GM23338 (cell line): Measurements from ENCODE around the gene PEX19. TPM values are rescaled to one million over a fixed set of nuclear protein-coding genes. Genes with fewer than 3 reads are reported as not detected.
A peak's percentile ranks its signal among the peaks of the same experiment; 100 is the strongest.

Source experiments
- ATAC-seq: fragments of 200-7000 bp; cut with Tn5 transposase; 3 replicates; pipeline ENCODE4 v1.9.1; 2020
- DNase-seq: peaks from one replicate; pipeline ENCODE4 v3.0.0-alpha.2; 2015; ENCODE audit warnings: low spot score
- H2AFZ ChIP-seq: fragments of 200-600 bp; sonication (generic); 2 replicates; pipeline ENCODE4 v1.8.0; 2016; ENCODE audit warnings: antibody characterized with exemption, mild to moderate bottlenecking, moderate library complexity
- H3F3A ChIP-seq: fragments of 200-600 bp; sonication (generic); replicated peaks from 2 replicates; pipeline ENCODE4 v1.8.0; 2017; ENCODE audit warnings: antibody characterized with exemption, mixed run types, low read depth
- H3K27ac ChIP-seq: fragments of 200-600 bp; sonication (generic); 2 replicates; pipeline ENCODE4 v1.6.1; 2016; ENCODE audit warnings: low read depth
- H3K27me3 ChIP-seq: fragments of 200-600 bp; sonication (generic); 2 replicates; pipeline ENCODE4 v1.8.0; 2016; ENCODE audit warnings: mild to moderate bottlenecking, mixed run types, moderate library complexity; ENCODE audit not compliant: insufficient read depth
- H3K36me3 ChIP-seq: fragments of 200-600 bp; sonication (generic); 2 replicates; pipeline ENCODE4 v1.8.0; 2016; ENCODE audit warnings: mild to moderate bottlenecking; ENCODE audit not compliant: insufficient read depth
- H3K4me1 ChIP-seq: fragments of 200-600 bp; sonication (generic); 2 replicates; pipeline ENCODE4 v1.8.0; 2016; ENCODE audit warnings: mild to moderate bottlenecking, moderate library complexity; ENCODE audit not compliant: insufficient read depth
- H3K4me2 ChIP-seq: fragments of 200-600 bp; sonication (generic); 2 replicates; pipeline ENCODE4 v1.7.1; 2017; ENCODE audit warnings: mixed run types
- H3K4me3 ChIP-seq: fragments of 200-600 bp; sonication (generic); 2 replicates; pipeline ENCODE4 v1.6.1; 2016; ENCODE audit warnings: mixed run types
- H3K79me2 ChIP-seq: fragments of 200-600 bp; sonication (generic); replicated peaks from 2 replicates; pipeline ENCODE4 v1.8.0; 2017; ENCODE audit warnings: mild to moderate bottlenecking; ENCODE audit not compliant: insufficient read depth
- H3K9me2 ChIP-seq: fragments of 200-600 bp; sonication (generic); 2 replicates; pipeline ENCODE4 v1.8.0; 2017; ENCODE audit not compliant: insufficient read depth
- H4K20me1 ChIP-seq: fragments of 200-600 bp; sonication (generic); replicated peaks from 2 replicates; pipeline ENCODE4 v1.8.0; 2017; ENCODE audit warnings: mild to moderate bottlenecking; ENCODE audit not compliant: insufficient read depth
- H3K27ac Mint-ChIP-seq: 2 replicates; pipeline ENCODE4 v1.8.0; 2020; ENCODE audit warnings: inconsistent platforms, mild to moderate bottlenecking, moderate library complexity, mixed read lengths
- H3K27me3 Mint-ChIP-seq: 3 replicates; pipeline ENCODE4 v1.8.0; 2022; ENCODE audit warnings: low read depth, mild to moderate bottlenecking, moderate library complexity, mixed read lengths, inconsistent platforms; ENCODE audit not compliant: insufficient read depth, poor library complexity
- H3K36me3 Mint-ChIP-seq: 3 replicates; pipeline ENCODE4 v1.8.0; 2021; ENCODE audit warnings: low read depth, mild to moderate bottlenecking, inconsistent platforms, moderate library complexity, mixed read lengths
- H3K4me1 Mint-ChIP-seq: 3 replicates; pipeline ENCODE4 v1.8.0; 2020; ENCODE audit warnings: mild to moderate bottlenecking, inconsistent platforms, mixed read lengths
- H3K4me3 Mint-ChIP-seq: 3 replicates; pipeline ENCODE4 v1.8.0; 2021; ENCODE audit warnings: moderate library complexity, mild to moderate bottlenecking, inconsistent platforms, mixed read lengths
- H3K9me3 Mint-ChIP-seq: 3 replicates; pipeline ENCODE4 v1.8.0; 2020; ENCODE audit warnings: moderate library complexity, mild to moderate bottlenecking, inconsistent platforms, mixed read lengths
- CREB1 ChIP-seq: fragments of 250-450 bp; sonication (Bioruptor Pico); IDR thresholded peaks from 2 replicates; pipeline ENCODE4 v1.5.0; 2020; ENCODE audit warnings: low read depth, mild to moderate bottlenecking, moderate library complexity
- CTCF ChIP-seq, 2 experiments: fragments of 200-600 bp in 1 of 2; sonication (generic) in 1 of 2; conservative IDR thresholded peaks; 2 replicates each; pipeline versions ENCODE4 v1.5.1 to v1.6.1; 2016 to 2017; ENCODE audit warnings: antibody characterized with exemption in 2 of 2, low read depth in 2 of 2, mild to moderate bottlenecking in 2 of 2, moderate library complexity in 1 of 2
- ETS1 ChIP-seq: IDR thresholded peaks from 2 replicates; pipeline ENCODE4 v1.6.1; 2016; ENCODE audit warnings: antibody characterized with exemption
- EZH2 ChIP-seq: fragments of 200-600 bp; sonication (generic); IDR thresholded peaks from one replicate; pipeline ENCODE4 v1.8.0; 2017; ENCODE audit warnings: antibody characterized with exemption, mild to moderate bottlenecking, low read depth; ENCODE audit not compliant: unreplicated experiment
- EZH2phosphoT487 ChIP-seq: fragments of 200-600 bp; sonication (generic); IDR thresholded peaks from one replicate; pipeline ENCODE4 v1.8.1; 2018; ENCODE audit warnings: antibody characterized with exemption; ENCODE audit not compliant: unreplicated experiment
- JUNB ChIP-seq: IDR thresholded peaks from one replicate; pipeline ENCODE4 v1.6.1; 2016; ENCODE audit warnings: antibody characterized with exemption; ENCODE audit not compliant: unreplicated experiment
- NANOG ChIP-seq: IDR thresholded peaks from 2 replicates; pipeline ENCODE4 v1.6.1; 2016; ENCODE audit warnings: antibody characterized with exemption, borderline replicate concordance
- POLR2AphosphoS5 ChIP-seq: IDR thresholded peaks from 2 replicates; pipeline ENCODE4 v1.6.1; 2016; ENCODE audit warnings: antibody characterized with exemption, low read depth
- REST ChIP-seq: IDR thresholded peaks from one replicate; pipeline ENCODE4 v1.6.1; 2018; ENCODE audit warnings: antibody characterized with exemption; ENCODE audit not compliant: unreplicated experiment
- STAT1 ChIP-seq: IDR thresholded peaks from one replicate; pipeline ENCODE4 v1.6.1; 2016; ENCODE audit warnings: antibody characterized with exemption; ENCODE audit not compliant: unreplicated experiment
- ZNF331 ChIP-seq: fragments of 250-450 bp; sonication (Bioruptor Pico); IDR thresholded peaks from 2 replicates; pipeline ENCODE4 v1.5.0; 2020; ENCODE audit warnings: low read depth, mild to moderate bottlenecking, moderate library complexity
- polyA plus RNA-seq: library from polyadenylated mRNA; unstranded; fragments of >200 nt; fragmentation: Nextera tagmentation; extraction: Ambion mirVana; gene quantifications from 2 replicates; pipeline ENCODE4 v1.2.1, GENCODE V29; 2016
- total RNA-seq: library from RNA; depleted of rRNA; stranded (reverse); fragments of >200 nt; shearing (Covaris generic); gene quantifications from 2 replicates; pipeline ENCODE4 v1.2.3, GENCODE V29; 2014

Gene PEX19
- total and polyA plus RNA-seq, 2 experiments from 2014 or later = 21.8 to 56.7 TPM

GRCh38 chr1:160255781-160256300 lies 29.1 kb downstream of the PEX19 start:
- H3K36me3 ChIP-seq = peaks cover 4% of the 10 kb centered on the region
- Mint-ChIP-seq H3K36me3 (peaks cover 21% of the 10 kb centered on the region; the same call in 2 of the 3 replicates), H3K9me3 (no peaks in the 10 kb centered on the region), H3K27me3 (peaks cover 2% of the 10 kb centered on the region), H3K4me1 (peaks cover 24% of the 10 kb centered on the region), H3K27ac (no peak overlapping the region), H3K4me3 (no peak overlapping the region)
- no peak overlapping the region for H3K4me3 ChIP-seq
- no peak for TF ChIP-seq ETS1
- H3K27ac ChIP-seq = no peak overlapping the region
- DNase-seq (no peak), ATAC-seq (no peak)
- no peak overlapping the region for H2AFZ ChIP-seq
- H3K9me2 ChIP-seq = no peaks in the 10 kb centered on the region
- 0 out of 2 replicates have a peak, but pooled peaks cover 4% of the 10 kb centered on the region for H4K20me1 ChIP-seq
- no peaks in the 10 kb centered on the region for H3F3A ChIP-seq
- peaks cover 10% of the 10 kb centered on the region for H3K4me1 ChIP-seq
- no peak overlapping the region for H3K4me2 ChIP-seq
- H3K79me2 ChIP-seq = peaks cover 71% of the 10 kb centered on the region
- no peaks in the 10 kb centered on the region for H3K27me3 ChIP-seq

GRCh38 chr1:160251687-160252526 lies 33.0 kb downstream of the PEX19 start:
- H3K27ac ChIP-seq = peak overlapping the region; percentile 15; the same call in 1 of the 2 replicates
- no peaks in the 10 kb centered on the region for H3K27me3 ChIP-seq
- peak; percentile 99 for ATAC-seq
- H3K4me3 ChIP-seq = no peak overlapping the region
- TF ChIP-seq ZNF331 (CRISPR knock-in tag) = no peak
- TF ChIP-seq CTCF (conservative IDR thresholded peaks at IDR 0.05; ENCODE audit: low read depth in 2 of 2) = peak; percentile 87 to 96
- H3K27me3 Mint-ChIP-seq = peaks cover 4% of the 10 kb centered on the region
- peaks cover 5% of the 10 kb centered on the region; the same call in 2 of the 3 replicates for H3K4me1 Mint-ChIP-seq
- H3K4me1 ChIP-seq = peaks cover 5% of the 10 kb centered on the region; the same call in 1 of the 2 replicates
- H3K4me3 Mint-ChIP-seq = no peak overlapping the region
- H3K36me3 ChIP-seq = peaks cover 4% of the 10 kb centered on the region
- no peaks in the 10 kb centered on the region for H3K9me2 ChIP-seq
- no peak overlapping the region for H3K4me2 ChIP-seq
- H3K79me2 ChIP-seq = peaks cover 73% of the 10 kb centered on the region
- no peaks in the 10 kb centered on the region for H3K9me3 Mint-ChIP-seq
- peak; percentile 90 for DNase-seq
- H3K27ac Mint-ChIP-seq = peak overlapping the region; percentile 32; the same call in 1 of the 2 replicates
- H4K20me1 ChIP-seq = peaks cover 20% of the 10 kb centered on the region; the same call in 1 of the 2 replicates
- H3K36me3 Mint-ChIP-seq = peaks cover 17% of the 10 kb centered on the region; the same call in 2 of the 3 replicates
- no peak overlapping the region for H2AFZ ChIP-seq
- no peaks in the 10 kb centered on the region for H3F3A ChIP-seq

- H3K79me2 ChIP-seq = peaks cover 73% of the 10 kb centered on the region
- peaks cover 4% of the 10 kb centered on the region for H3K36me3 ChIP-seq
- Mint-ChIP-seq H3K9me3 (no peaks in the 10 kb centered on the region), H3K36me3 (peaks cover 17% of the 10 kb centered on the region; the same call in 2 of the 3 replicates), H3K4me1 (peaks cover 10% of the 10 kb centered on the region; the same call in 2 of the 3 replicates), H3K4me3 (no peak overlapping the region), H3K27ac (no peak overlapping the region; the same call in 1 of the 2 replicates), H3K27me3 (peaks cover 4% of the 10 kb centered on the region)
- no peaks in the 10 kb centered on the region for H3K27me3 ChIP-seq
- H3F3A ChIP-seq = no peaks in the 10 kb centered on the region
- H3K27ac ChIP-seq = peak overlapping the region; percentile 51
- ATAC-seq (no peak), DNase-seq (no peak)
- no peak overlapping the region for H2AFZ ChIP-seq
- no peak overlapping the region for H3K4me2 ChIP-seq
- no peak overlapping the region for H3K4me3 ChIP-seq
- peaks cover 22% of the 10 kb centered on the region; the same call in 1 of the 2 replicates for H4K20me1 ChIP-seq
- no peaks in the 10 kb centered on the region for H3K9me2 ChIP-seq
- H3K4me1 ChIP-seq = peaks cover 5% of the 10 kb centered on the region; the same call in 1 of the 2 replicates
- TF ChIP-seq EZH2phosphoT487 = no peak
- no peak for TF ChIP-seq EZH2
- TF ChIP-seq CREB1 (CRISPR knock-in tag) = no peak
- no peak for TF ChIP-seq POLR2AphosphoS5
- TF ChIP-seq JUNB = no peak
- no peak for TF ChIP-seq NANOG
- no peak for TF ChIP-seq STAT1
- no peak for TF ChIP-seq REST
- TF ChIP-seq ZNF331 (CRISPR knock-in tag) = no peak
These were observed 33.9 kb downstream of the PEX19 start for GRCh38 chr1:160251011-160251410.
